Activated gamma-delta T cell treated with Interleukin-2 at 50 U/mL for 16 hours (primary cell): Measurements from ENCODE around the gene PIMREG.

Experiments
- DNase-seq: peaks from one replicate; pipeline ENCODE4 v3.0.0-alpha.2; 2020

PIMREG gene

GRCh38 chr17:6439951-6440350, 4.3 kb upstream of the PIMREG start:
- no peak for DNase-seq

GRCh38 chr17:6442775-6443174, 1.5 kb upstream of the PIMREG start:
- no peak for DNase-seq

GRCh38 chr17:6444571-6445335, 498 bp downstream of the PIMREG start:
- no peak for DNase-seq

GRCh38 chr17:6446516-6447100, 2.4 kb downstream of the PIMREG start:
- no peak for DNase-seq

GRCh38 chr17:6448473-6448872, 4.2 kb downstream of the PIMREG start:
- DNase-seq: no peak

- DNase-seq: no peak
Measured at GRCh38 chr17:6449307-6449706, 5.1 kb downstream of the PIMREG start.

- DNase-seq: no peak
Measured at GRCh38 chr17:6450926-6451832, 6.9 kb downstream of the PIMREG start.

- no peak for DNase-seq
Measured at GRCh38 chr17:6452471-6453266, 8.4 kb downstream of the PIMREG start.

GRCh38 chr17:6453279-6454024, 9.2 kb downstream of the PIMREG start:
- no peak for DNase-seq

GRCh38 chr17:6454495-6455320, 10.5 kb downstream of the PIMREG start:
- DNase-seq: no peak

- peak; percentile 28 for DNase-seq
Measured at GRCh38 chr17:6455321-6455705, 11.1 kb downstream of the PIMREG start.

- DNase-seq: no peak
Measured at GRCh38 chr17:6456321-6456720, 12.1 kb downstream of the PIMREG start.

- DNase-seq: no peak
Measured at GRCh38 chr17:6456914-6457687, 12.8 kb downstream of the PIMREG start.

GRCh38 chr17:6457688-6458459, 13.6 kb downstream of the PIMREG start:
- no peak for DNase-seq

GRCh38 chr17:6458460-6458950, 14.2 kb downstream of the PIMREG start:
- DNase-seq: no peak

GRCh38 chr17:6460531-6461161, 16.4 kb downstream of the PIMREG start:
- no peak for DNase-seq

- no peak for DNase-seq
Measured at GRCh38 chr17:6461246-6461645, 17.0 kb downstream of the PIMREG start.

GRCh38 chr17:6461792-6462524, 17.7 kb downstream of the PIMREG start:
- DNase-seq: no peak
